Glutamatergic neuron (in vitro differentiated cells): Measurements from ENCODE around the gene SNRNP48. TPM values are rescaled to one million over a fixed set of nuclear protein-coding genes. Genes with fewer than 3 reads are reported as not detected.

ENCODE experiments used
- DNase-seq: peaks from one replicate; pipeline ENCODE4 v3.0.0; 2022
- H3K27ac Mint-ChIP-seq: one replicate; pipeline ENCODE4 v1.8.0; 2020; ENCODE audit warnings: mild to moderate bottlenecking, mixed read lengths, inconsistent platforms; ENCODE audit not compliant: unreplicated experiment
- H3K27me3 Mint-ChIP-seq: one replicate; pipeline ENCODE4 v1.8.0; 2020; ENCODE audit warnings: mild to moderate bottlenecking, moderate library complexity, mixed read lengths, inconsistent platforms; ENCODE audit not compliant: unreplicated experiment
- H3K36me3 Mint-ChIP-seq: one replicate; pipeline ENCODE4 v1.8.0; 2020; ENCODE audit warnings: mild to moderate bottlenecking, mixed read lengths, inconsistent platforms; ENCODE audit not compliant: unreplicated experiment
- H3K4me1 Mint-ChIP-seq: one replicate; pipeline ENCODE4 v1.8.0; 2020; ENCODE audit warnings: mild to moderate bottlenecking, low read depth, mixed read lengths, inconsistent platforms; ENCODE audit not compliant: unreplicated experiment
- H3K4me3 Mint-ChIP-seq: one replicate; pipeline ENCODE4 v1.8.0; 2020; ENCODE audit warnings: mild to moderate bottlenecking, mixed read lengths, inconsistent platforms; ENCODE audit not compliant: unreplicated experiment
- H3K9me3 Mint-ChIP-seq: one replicate; pipeline ENCODE4 v1.8.0; 2020; ENCODE audit warnings: mild to moderate bottlenecking, moderate library complexity, mixed read lengths, inconsistent platforms; ENCODE audit not compliant: unreplicated experiment
- total RNA-seq: library from RNA; stranded (reverse); fragmentation: NEBNext Ultra II Directional; extraction: Animal tissue kit (Norgen Biotek cat#: 25700); gene quantifications from one replicate; pipeline ENCODE4 v1.2.1, GENCODE V29; 2021; ENCODE audit not compliant: unreplicated experiment
- TF ChIP-seq, protein P1 (sequence below): fragments of 200-600 bp; sonication (generic); IDR thresholded peaks from one replicate; pipeline ENCODE4 v1.5.0; 2021; ENCODE audit not compliant: partially characterized antibody, unreplicated experiment

Gene SNRNP48
- total RNA-seq, 1 donor from 2014 or later, result 9.5 TPM

DNA sequence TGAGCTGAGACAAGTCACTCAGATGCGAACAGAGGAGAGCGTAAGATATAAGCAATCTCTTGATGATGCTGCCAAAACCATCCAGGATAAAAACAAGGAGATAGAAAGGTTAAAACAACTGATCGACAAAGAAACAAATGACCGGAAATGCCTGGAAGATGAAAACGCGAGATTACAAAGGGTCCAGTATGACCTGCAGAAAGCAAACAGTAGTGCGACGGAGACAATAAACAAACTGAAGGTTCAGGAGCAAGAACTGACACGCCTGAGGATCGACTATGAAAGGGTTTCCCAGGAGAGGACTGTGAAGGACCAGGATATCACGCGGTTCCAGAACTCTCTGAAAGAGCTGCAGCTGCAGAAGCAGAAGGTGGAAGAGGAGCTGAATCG is 9.5 kb upstream of the SNRNP48 start:
- Mint-ChIP-seq H3K36me3 (peaks cover 11% of the 10 kb centered on the region), H3K27me3 (peaks cover 3% of the 10 kb centered on the region), H3K9me3 (no peaks in the 10 kb centered on the region), H3K4me3 (no peak overlapping the region), H3K4me1 (no peaks in the 10 kb centered on the region), H3K27ac (no peak overlapping the region)
- TF ChIP-seq, protein P1, sequence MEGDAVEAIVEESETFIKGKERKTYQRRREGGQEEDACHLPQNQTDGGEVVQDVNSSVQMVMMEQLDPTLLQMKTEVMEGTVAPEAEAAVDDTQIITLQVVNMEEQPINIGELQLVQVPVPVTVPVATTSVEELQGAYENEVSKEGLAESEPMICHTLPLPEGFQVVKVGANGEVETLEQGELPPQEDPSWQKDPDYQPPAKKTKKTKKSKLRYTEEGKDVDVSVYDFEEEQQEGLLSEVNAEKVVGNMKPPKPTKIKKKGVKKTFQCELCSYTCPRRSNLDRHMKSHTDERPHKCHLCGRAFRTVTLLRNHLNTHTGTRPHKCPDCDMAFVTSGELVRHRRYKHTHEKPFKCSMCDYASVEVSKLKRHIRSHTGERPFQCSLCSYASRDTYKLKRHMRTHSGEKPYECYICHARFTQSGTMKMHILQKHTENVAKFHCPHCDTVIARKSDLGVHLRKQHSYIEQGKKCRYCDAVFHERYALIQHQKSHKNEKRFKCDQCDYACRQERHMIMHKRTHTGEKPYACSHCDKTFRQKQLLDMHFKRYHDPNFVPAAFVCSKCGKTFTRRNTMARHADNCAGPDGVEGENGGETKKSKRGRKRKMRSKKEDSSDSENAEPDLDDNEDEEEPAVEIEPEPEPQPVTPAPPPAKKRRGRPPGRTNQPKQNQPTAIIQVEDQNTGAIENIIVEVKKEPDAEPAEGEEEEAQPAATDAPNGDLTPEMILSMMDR, result no peak
- DNase-seq, result no peak

DNA sequence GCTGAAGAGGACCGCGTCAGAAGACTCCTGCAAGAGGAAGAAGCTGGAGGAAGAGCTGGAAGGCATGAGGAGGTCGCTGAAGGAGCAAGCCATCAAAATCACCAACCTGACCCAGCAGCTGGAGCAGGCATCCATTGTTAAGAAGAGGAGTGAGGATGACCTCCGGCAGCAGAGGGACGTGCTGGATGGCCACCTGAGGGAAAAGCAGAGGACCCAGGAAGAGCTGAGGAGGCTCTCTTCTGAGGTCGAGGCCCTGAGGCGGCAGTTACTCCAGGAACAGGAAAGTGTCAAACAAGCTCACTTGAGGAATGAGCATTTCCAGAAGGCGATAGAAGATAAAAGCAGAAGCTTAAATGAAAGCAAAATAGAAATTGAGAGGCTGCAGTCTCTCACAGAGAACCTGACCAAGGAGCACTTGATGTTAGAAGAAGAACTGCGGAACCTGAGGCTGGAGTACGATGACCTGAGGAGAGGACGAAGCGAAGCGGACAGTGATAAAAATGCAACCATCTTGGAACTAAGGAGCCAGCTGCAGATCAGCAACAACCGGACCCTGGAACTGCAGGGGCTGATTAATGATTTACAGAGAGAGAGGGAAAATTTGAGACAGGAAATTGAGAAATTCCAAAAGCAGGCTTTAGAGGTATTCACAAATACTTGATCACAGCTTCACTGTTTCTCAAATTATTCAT is 8.9 kb upstream of the SNRNP48 start:
- H3K27me3 Mint-ChIP-seq, result peaks cover 3% of the 10 kb centered on the region
- H3K4me3 Mint-ChIP-seq, result no peak overlapping the region
- TF ChIP-seq, protein P1, result no peak
- no peak overlapping the region for H3K27ac Mint-ChIP-seq
- peaks cover 11% of the 10 kb centered on the region for H3K36me3 Mint-ChIP-seq
- H3K4me1 Mint-ChIP-seq, result no peaks in the 10 kb centered on the region
- no peak for DNase-seq
- no peaks in the 10 kb centered on the region for H3K9me3 Mint-ChIP-seq

DNA sequence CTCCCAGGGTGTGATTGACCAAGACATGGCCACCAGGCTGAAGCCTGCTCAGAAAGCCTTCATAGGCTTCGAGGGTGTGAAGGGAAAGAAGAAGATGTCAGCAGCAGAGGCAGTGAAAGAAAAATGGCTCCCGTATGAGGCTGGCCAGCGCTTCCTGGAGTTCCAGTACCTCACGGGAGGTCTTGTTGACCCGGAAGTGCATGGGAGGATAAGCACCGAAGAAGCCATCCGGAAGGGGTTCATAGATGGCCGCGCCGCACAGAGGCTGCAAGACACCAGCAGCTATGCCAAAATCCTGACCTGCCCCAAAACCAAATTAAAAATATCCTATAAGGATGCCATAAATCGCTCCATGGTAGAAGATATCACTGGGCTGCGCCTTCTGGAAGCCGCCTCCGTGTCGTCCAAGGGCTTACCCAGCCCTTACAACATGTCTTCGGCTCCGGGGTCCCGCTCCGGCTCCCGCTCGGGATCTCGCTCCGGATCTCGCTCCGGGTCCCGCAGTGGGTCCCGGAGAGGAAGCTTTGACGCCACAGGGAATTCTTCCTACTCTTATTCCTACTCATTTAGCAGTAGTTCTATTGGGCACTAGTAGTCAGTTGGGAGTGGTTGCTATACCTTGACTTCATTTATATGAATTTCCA is 4.6 kb upstream of the SNRNP48 start:
- H3K4me3 Mint-ChIP-seq, result no peak overlapping the region
- peaks cover 11% of the 10 kb centered on the region for H3K36me3 Mint-ChIP-seq
- TF ChIP-seq, protein P1, result no peak
- H3K27ac Mint-ChIP-seq, result no peak overlapping the region
- DNase-seq, result no peak
- H3K27me3 Mint-ChIP-seq, result peaks cover 3% of the 10 kb centered on the region
- no peaks in the 10 kb centered on the region for H3K9me3 Mint-ChIP-seq
- peaks cover 3% of the 10 kb centered on the region for H3K4me1 Mint-ChIP-seq

DNA sequence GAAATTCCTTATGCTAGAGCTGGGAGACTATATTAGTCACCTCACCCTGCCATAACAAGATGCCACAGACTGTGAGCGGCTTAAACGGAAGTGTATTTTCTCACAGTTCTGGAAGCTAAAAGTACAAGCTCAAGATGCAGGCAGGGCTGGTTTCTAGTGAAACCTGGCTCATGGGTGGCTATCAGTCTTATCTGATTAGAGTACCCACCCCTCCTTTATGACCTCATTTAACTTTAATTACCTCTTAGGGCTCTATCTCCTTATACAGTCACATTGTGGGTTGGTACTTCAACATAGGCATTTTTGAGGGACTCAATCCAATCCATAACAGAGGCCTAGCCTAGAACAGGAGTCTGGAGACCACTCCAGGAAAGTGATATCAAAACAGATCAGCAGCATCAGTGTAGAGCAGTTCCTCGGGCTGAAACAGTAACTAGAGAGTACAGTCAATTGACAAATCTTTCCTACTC is 2.3 kb upstream of the SNRNP48 start:
- H3K4me3 Mint-ChIP-seq, result no peak overlapping the region
- peaks cover 3% of the 10 kb centered on the region for H3K27me3 Mint-ChIP-seq
- H3K36me3 Mint-ChIP-seq, result peaks cover 9% of the 10 kb centered on the region
- H3K27ac Mint-ChIP-seq, result no peak overlapping the region
- TF ChIP-seq, protein P1, result no peak
- H3K4me1 Mint-ChIP-seq, result peaks cover 15% of the 10 kb centered on the region
- no peaks in the 10 kb centered on the region for H3K9me3 Mint-ChIP-seq
- no peak for DNase-seq

DNA sequence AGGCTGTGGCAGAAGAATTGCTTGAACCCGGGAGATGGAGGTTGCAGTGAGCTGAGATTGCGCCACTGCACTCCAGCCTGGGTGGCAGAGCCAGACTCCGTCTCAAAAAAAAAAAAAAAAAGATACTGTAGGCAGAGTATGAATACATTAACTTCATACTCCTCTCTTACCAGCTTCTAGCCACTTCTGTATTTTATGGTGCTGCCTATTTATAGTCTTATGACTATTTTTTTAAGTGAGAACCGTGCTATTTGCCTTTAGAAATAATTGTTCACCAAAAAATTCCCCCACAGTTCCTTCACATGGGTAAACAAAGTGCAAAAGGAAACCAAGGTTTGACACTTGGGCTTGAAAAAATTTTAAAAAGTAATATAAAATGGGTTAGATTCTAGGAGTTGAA is 1.5 kb upstream of the SNRNP48 start:
- no peak for DNase-seq
- Mint-ChIP-seq H3K36me3 (peaks cover 5% of the 10 kb centered on the region), H3K4me3 (no peak overlapping the region), H3K27me3 (peaks cover 2% of the 10 kb centered on the region), H3K9me3 (no peaks in the 10 kb centered on the region), H3K27ac (no peak overlapping the region), H3K4me1 (peaks cover 17% of the 10 kb centered on the region)
- TF ChIP-seq, protein P1, result no peak
